HFFc6 (cell line): ENCODE results near the gene TDRD1. TPM values are rescaled to one million over a fixed set of nuclear protein-coding genes. Genes with fewer than 3 reads are reported as not detected.

Experiments
- DNase-seq: peaks from one replicate; pipeline ENCODE4 v3.0.0-alpha.2; 2018
- H3K27ac Mint-ChIP-seq: 2 replicates; pipeline ENCODE4 v1.8.0; 2020; ENCODE audit warnings: mild to moderate bottlenecking, mixed read lengths
- H3K27me3 Mint-ChIP-seq: 2 replicates; pipeline ENCODE4 v1.8.0; 2021; ENCODE audit warnings: mild to moderate bottlenecking, moderate library complexity, mixed read lengths; ENCODE audit not compliant: insufficient read depth
- H3K36me3 Mint-ChIP-seq: 2 replicates; pipeline ENCODE4 v1.8.0; 2021; ENCODE audit warnings: low read depth, mixed read lengths
- H3K4me1 Mint-ChIP-seq: 2 replicates; pipeline ENCODE4 v1.8.0; 2020; ENCODE audit warnings: low read depth, mixed read lengths
- H3K4me3 Mint-ChIP-seq: 2 replicates; pipeline ENCODE4 v1.8.0; 2020; ENCODE audit warnings: mild to moderate bottlenecking, moderate library complexity, mixed read lengths
- H3K9me3 Mint-ChIP-seq: 2 replicates; pipeline ENCODE4 v1.8.0; 2020; ENCODE audit warnings: mild to moderate bottlenecking, mixed read lengths
- total RNA-seq, 6 experiments: library from RNA; stranded (reverse); fragmentation: NEBNext Ultra II Directional; extraction: Animal tissue kit (Norgen Biotek cat#: 25700); gene quantifications; 2 replicates in 1 of 6; 3 replicates in 5 of 6; pipeline ENCODE4 v1.2.3, GENCODE V29; 2021
- TF ChIP-seq, protein P1 (sequence below): fragments of 200-600 bp; sonication (generic); IDR thresholded peaks from 2 replicates; pipeline ENCODE4 v1.5.0; 2021; ENCODE audit warnings: antibody characterized with exemption, mild to moderate bottlenecking

TDRD1 gene
- total RNA-seq, 6 experiments from 2014 or later, result not detected

DNA sequence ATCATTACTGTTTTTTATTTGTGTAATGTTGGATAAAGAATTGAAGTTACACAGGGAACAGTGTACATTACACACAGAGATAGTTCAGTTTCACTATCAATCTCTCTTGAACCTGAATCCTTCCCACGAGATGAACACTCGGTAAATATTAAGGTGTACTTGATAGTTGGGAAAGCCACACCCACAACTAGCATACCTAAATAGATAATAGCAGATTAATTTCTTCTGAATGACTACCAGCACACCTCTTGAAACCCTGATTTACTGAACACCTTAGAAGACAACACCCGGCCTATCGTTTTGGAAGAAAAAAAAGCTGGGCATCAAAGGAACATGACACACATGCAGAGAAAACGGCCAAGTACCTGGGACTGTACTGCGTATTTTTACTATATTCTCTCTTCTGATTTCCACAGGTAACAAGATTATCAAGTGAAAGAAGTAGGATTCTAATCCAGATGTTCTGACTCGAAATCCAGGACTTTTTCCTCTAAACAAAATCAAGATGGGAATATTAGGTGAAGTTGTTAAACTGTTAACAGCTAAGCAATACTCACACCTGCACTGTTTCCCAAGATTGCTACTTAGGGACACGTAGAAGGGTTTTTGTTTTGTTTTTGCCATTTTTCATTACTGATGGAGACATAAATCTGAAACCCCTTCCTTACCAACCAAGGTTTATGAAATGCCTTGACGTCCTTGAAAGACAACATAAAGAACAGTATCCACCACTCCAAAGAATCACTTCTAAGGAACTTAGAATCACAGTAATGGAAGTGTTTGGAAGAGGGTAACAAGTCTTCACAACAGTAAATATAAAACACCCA lies 6.2 kb upstream of the TDRD1 start:
- Mint-ChIP-seq H3K4me3 (peak overlapping the region; percentile 100), H3K27ac (peak overlapping the region; percentile 99), H3K27me3 (peaks cover 5% of the 10 kb centered on the region), H3K36me3 (peaks cover 21% of the 10 kb centered on the region), H3K9me3 (peaks cover 8% of the 10 kb centered on the region), H3K4me1 (peaks cover 27% of the 10 kb centered on the region)
- DNase-seq, result no peak
- TF ChIP-seq, protein P1, sequence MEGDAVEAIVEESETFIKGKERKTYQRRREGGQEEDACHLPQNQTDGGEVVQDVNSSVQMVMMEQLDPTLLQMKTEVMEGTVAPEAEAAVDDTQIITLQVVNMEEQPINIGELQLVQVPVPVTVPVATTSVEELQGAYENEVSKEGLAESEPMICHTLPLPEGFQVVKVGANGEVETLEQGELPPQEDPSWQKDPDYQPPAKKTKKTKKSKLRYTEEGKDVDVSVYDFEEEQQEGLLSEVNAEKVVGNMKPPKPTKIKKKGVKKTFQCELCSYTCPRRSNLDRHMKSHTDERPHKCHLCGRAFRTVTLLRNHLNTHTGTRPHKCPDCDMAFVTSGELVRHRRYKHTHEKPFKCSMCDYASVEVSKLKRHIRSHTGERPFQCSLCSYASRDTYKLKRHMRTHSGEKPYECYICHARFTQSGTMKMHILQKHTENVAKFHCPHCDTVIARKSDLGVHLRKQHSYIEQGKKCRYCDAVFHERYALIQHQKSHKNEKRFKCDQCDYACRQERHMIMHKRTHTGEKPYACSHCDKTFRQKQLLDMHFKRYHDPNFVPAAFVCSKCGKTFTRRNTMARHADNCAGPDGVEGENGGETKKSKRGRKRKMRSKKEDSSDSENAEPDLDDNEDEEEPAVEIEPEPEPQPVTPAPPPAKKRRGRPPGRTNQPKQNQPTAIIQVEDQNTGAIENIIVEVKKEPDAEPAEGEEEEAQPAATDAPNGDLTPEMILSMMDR, result no peak

DNA sequence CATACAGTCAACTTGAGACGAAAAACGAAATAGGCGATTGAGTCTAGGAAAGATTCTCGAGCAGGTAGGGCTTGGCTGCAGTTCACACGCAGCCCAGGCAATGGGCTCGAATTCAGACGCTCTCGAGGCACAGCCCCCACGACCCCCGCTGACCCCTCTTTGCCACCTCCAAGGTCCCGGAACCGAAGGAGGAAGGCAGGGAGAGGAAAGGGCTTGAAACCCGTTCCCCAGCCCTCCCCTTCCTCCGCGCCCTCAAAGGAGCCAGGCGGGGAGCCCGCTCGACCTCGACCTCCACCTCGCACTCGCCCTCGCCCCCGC lies 5.6 kb upstream of the TDRD1 start:
- H3K4me1 Mint-ChIP-seq, result peaks cover 27% of the 10 kb centered on the region
- H3K36me3 Mint-ChIP-seq, result peaks cover 16% of the 10 kb centered on the region
- peaks cover 4% of the 10 kb centered on the region for H3K9me3 Mint-ChIP-seq
- TF ChIP-seq, protein P1, result no peak
- no peak for DNase-seq
- peak overlapping the region; percentile 99 for H3K27ac Mint-ChIP-seq
- peak overlapping the region; percentile 100 for H3K4me3 Mint-ChIP-seq
- peaks cover 5% of the 10 kb centered on the region for H3K27me3 Mint-ChIP-seq

DNA sequence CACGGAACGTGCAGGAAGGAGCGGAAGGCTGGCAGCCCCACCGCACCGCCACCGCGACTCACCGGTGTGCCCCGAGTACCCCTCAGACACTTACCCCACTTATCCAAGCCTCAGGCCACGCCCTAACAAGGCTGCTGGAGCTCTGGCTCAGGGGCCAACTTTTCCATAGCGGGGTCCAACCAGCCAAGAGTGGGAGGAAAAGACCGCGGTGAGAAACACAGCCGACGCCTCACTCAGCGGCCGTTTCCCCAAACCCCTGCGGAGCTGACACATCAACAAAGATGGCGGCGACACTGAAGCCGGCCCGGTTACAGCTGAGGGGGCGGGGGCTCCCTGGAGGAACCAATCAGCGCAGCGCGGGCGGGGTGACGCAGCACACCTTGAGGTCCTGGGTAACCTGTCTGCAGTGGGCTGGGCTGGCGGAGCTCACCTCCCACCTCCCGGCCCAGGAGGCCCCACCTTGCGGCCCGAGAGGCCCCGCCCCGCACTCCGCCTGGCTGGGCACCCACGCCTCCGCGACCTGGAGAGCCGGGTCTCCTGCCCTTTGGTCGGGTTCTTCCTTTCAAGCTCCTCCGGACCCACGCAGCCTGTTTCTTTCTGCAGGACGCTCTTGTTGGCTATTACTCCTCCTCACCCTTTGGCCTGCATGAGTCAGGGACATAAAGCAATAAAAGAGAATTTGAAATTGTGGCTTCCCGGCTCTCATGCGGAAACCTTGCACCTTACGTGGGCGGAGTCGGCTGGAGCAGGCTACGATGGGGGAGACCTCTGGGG lies 5.0 kb upstream of the TDRD1 start, which contains the start of gene CCDC186:
TSS of gene CCDC186 (minus strand) at position 283 of the 774 bp plus-strand sequence. CDS start 10,935 bp downstream, outside the sequence.
- Mint-ChIP-seq H3K4me3 (peak within 1 kb of the TSS; percentile 100), H3K27ac (peak within 1 kb of the TSS; percentile 99), H3K36me3 (peaks cover 13% of the 10 kb centered on the region), H3K4me1 (peaks cover 27% of the 10 kb centered on the region), H3K9me3 (no peaks in the 10 kb centered on the region), H3K27me3 (peaks cover 8% of the 10 kb centered on the region)
- TF ChIP-seq, protein P1, result no peak
- peak; percentile 82 for DNase-seq

DNA sequence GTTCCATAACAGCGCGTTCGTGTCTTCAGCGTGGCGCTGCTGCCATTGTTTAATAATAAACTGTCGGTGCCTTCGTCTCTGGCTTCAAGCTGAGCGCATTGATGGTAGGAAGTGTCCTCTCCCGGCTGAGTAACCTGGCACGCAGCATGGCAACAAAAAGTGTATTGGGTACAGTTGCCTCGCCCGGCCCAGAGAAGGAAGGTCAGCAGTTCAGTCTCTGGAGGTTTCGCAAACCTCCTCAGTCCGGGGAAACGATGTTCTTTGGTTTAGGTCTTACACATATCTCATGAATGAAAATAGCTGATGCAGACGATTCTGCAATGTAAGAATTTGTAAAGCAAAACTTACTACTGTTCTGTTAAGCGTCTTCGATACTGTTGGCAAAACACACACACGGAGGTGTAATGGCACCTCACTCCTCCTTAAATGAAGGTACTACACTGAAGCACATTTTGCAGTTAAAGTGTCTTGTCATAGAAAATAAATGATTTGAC lies 4.4 kb upstream of the TDRD1 start:
- peaks cover 8% of the 10 kb centered on the region for H3K27me3 Mint-ChIP-seq
- peaks cover 13% of the 10 kb centered on the region for H3K36me3 Mint-ChIP-seq
- DNase-seq, result peak; percentile 12
- H3K4me3 Mint-ChIP-seq, result peak overlapping the region; percentile 100
- H3K9me3 Mint-ChIP-seq, result no peaks in the 10 kb centered on the region
- TF ChIP-seq, protein P1, result no peak
- peaks cover 27% of the 10 kb centered on the region for H3K4me1 Mint-ChIP-seq
- peak overlapping the region; percentile 99; the same call in 1 of the 2 replicates for H3K27ac Mint-ChIP-seq

DNA sequence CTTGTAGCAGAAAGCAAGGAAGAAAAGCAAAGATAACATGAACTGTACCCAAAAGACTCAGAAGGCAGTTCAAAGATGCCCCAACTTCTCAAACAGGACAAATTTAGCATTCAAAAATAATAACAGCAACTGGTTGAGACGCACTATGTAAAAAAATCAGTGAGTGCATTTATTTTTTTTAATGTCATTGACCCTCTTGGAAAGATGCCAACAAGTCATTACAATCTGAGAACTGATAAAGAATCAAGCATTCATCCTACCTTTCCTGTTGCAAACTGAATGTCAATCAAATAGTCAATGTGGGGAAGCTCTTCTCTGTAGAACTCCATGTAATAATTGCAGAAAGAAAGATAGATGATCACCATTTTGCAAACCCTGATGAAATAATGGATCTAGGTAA lies 3.5 kb upstream of the TDRD1 start:
- no peak for DNase-seq
- Mint-ChIP-seq H3K27me3 (peaks cover 8% of the 10 kb centered on the region), H3K27ac (no peak overlapping the region), H3K9me3 (no peaks in the 10 kb centered on the region), H3K4me3 (no peak overlapping the region), H3K4me1 (peaks cover 27% of the 10 kb centered on the region), H3K36me3 (peaks cover 9% of the 10 kb centered on the region)
- TF ChIP-seq, protein P1, result no peak
